Kidney epithelial cell (primary cell): Measurements from ENCODE around the gene NOM1. TPM values are rescaled to one million over a fixed set of nuclear protein-coding genes. Genes with fewer than 3 reads are reported as not detected.

Experiments
- DNase-seq: peaks from one replicate; pipeline ENCODE4 v3.0.0-alpha.2; 2010; ENCODE audit warnings: low read depth
- H3K27me3 ChIP-seq: 2 replicates; pipeline ENCODE4 v1.6.0; 2011; ENCODE audit warnings: low read length; ENCODE audit not compliant: control insufficient read depth, insufficient read depth
- H3K36me3 ChIP-seq: 2 replicates; pipeline ENCODE4 v1.5.1; 2011; ENCODE audit warnings: low read length; ENCODE audit not compliant: control insufficient read depth, insufficient read depth
- H3K4me3 ChIP-seq: 2 replicates; pipeline ENCODE4 v1.5.1; 2011; ENCODE audit warnings: low read depth, mild to moderate bottlenecking, control low read depth, low read length
- total RNA-seq: library from RNA; depleted of rRNA; stranded (reverse); fragments of >200 nt; gene quantifications from 2 replicates; pipeline ENCODE4 v1.2.3, GENCODE V29; 2015
- TF ChIP-seq, protein P1 (sequence below): IDR thresholded peaks from 2 replicates; pipeline ENCODE4 v1.5.1; 2011; ENCODE audit warnings: mild to moderate bottlenecking, moderate library complexity, low read length, control low read depth, inconsistent platforms; ENCODE audit not compliant: insufficient read depth, poor library complexity, severe bottlenecking

The NOM1 gene
- total RNA-seq, 1 donor from 2014 or later = 15.9 TPM

DNA sequence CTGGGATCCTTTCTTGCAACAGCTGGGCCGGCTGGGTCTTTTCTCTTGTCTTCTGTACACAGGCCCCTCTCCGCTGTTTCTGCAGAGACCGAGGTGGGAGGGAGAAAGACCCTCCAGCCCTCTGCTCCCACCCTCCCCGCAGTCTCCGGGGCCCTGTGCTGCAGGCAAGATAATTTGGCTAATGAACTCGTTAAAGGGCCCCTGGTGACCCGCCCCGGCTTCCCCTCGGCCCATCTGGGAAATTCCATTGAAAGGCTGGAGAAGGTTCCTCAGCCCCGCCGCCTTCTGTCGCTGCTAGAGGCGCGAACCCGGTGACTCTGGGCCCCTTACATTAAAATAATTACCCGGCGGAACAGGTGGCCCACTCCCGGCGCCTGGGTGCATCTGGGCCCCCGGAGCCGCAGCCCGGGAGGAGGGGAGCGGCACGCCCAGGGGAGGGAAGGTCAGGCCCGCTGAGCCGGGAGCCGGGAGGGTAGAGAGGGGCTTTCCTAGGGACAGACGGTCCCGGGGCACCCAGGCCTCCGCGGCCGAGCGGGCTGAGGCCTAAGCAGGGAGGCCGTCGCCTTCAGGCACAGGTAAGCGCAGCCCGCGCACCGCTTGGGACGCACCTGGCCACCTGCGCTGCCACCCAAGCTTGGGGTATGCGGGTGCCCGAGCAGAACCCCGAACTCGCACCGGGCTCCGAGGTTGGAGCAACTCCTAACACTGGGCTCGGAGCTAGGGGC, 68.3 kb downstream of the NOM1 start:
- no peak overlapping the region for H3K4me3 ChIP-seq
- peaks cover 100% of the 10 kb centered on the region for H3K27me3 ChIP-seq
- DNase-seq = no peak
- TF ChIP-seq, protein P1, sequence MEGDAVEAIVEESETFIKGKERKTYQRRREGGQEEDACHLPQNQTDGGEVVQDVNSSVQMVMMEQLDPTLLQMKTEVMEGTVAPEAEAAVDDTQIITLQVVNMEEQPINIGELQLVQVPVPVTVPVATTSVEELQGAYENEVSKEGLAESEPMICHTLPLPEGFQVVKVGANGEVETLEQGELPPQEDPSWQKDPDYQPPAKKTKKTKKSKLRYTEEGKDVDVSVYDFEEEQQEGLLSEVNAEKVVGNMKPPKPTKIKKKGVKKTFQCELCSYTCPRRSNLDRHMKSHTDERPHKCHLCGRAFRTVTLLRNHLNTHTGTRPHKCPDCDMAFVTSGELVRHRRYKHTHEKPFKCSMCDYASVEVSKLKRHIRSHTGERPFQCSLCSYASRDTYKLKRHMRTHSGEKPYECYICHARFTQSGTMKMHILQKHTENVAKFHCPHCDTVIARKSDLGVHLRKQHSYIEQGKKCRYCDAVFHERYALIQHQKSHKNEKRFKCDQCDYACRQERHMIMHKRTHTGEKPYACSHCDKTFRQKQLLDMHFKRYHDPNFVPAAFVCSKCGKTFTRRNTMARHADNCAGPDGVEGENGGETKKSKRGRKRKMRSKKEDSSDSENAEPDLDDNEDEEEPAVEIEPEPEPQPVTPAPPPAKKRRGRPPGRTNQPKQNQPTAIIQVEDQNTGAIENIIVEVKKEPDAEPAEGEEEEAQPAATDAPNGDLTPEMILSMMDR = no peak
- H3K36me3 ChIP-seq = no peaks in the 10 kb centered on the region

DNA sequence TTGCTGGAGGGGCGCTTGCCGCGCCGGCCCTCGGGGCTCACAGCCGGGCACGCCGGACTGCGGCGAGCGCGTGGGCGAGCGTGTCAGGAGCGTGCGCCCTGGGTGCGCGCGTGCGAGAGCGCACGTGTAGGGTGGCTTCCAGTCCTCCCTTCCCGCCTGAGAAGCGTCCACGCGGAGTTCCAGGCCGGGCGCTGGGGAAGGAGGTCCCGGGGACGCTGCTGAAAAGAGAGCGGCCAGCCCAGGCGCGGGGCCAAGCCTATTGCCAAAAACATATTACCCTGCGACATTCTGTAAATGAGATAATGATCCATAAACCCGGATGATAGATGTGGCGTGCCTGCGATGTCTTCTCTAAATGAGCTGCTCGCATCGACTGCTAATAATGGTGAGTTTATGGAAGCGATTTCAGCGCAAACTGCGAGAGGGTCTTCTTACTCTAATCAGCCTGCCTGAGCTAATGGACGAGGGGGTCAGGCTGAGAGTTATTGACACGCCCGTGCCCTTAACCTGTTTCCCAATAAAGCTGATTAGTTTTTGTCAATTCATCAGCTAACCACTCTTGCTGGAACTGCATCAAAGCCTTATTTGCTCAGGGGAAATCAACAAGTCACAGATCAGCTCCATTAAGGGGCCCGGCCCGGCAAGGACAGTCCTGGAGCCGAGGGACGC, 69.0 kb downstream of the NOM1 start:
- no peak for DNase-seq
- TF ChIP-seq, protein P1 = no peak
- no peak overlapping the region for H3K4me3 ChIP-seq
- peaks cover 100% of the 10 kb centered on the region for H3K27me3 ChIP-seq
- H3K36me3 ChIP-seq = no peaks in the 10 kb centered on the region

DNA sequence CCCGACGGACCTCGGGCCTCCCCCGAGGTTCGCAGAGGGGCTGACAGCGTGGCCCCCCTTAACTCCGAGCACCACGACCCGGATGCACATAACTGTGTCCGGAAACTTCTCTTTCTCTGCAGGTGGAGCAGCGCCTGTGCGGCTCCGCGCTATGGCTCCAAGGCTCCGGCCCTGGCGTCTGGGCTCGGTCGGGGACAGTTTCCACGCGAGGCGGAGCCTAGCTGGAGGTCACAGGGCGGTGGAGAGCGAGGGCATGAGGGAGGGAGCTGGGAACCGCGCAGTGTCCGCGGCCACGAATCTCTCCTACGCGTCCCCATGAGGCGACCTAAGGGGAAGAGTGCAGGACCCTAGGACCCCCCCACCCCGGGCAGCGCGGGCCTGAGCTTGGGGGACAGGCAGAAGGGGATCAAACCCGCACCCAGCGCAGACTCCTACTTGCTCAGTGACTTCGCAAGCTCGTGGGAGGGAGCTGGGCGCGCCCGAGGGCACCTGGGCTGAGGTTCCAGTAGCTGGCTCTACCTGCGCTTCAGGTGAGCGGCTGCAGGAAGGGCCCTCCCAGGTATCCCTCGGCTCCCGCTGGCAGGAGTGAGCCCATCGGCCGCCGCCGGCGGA, 69.6 kb downstream of the NOM1 start:
- no peak overlapping the region for H3K4me3 ChIP-seq
- DNase-seq = no peak
- H3K27me3 ChIP-seq = peaks cover 93% of the 10 kb centered on the region
- TF ChIP-seq, protein P1 = no peak
- H3K36me3 ChIP-seq = no peaks in the 10 kb centered on the region

DNA sequence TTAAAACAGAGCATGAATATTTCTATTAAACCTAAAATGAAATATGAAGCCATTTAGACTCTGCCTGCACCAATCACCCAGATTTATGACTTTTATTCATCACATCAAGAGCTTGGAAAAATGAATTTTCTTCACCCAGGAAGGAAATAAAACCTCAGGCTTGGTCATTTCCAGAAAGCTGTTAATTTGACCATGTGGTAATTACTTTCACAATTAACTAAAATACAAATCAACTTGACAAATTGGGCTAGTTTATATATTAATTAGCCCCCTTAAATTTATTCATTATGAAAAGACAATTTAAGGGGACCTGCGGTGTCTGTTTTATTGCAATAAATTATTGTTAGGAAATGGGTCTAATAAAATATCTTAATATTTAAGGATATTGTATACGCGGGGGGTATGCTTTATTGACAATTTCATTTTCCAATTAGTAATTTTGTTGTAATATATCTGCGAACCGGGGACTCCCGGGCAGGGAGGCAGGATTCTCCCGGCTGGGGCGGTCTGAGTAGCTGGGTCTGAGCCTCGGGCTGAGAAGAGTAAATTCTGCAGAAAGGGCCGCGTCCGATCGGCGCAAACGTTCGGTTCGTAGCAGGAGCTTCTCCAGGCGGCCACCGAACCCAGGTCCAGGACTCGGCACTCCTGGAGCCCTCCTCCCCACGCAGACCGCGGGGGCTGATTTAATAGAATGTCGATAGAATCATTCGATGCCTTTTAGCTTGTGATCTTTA, 70.4 kb downstream of the NOM1 start:
- Histone ChIP-seq H3K4me3 (no peak overlapping the region), H3K27me3 (peaks cover 88% of the 10 kb centered on the region), H3K36me3 (no peaks in the 10 kb centered on the region)
- TF ChIP-seq, protein P1 = no peak
- no peak for DNase-seq

DNA sequence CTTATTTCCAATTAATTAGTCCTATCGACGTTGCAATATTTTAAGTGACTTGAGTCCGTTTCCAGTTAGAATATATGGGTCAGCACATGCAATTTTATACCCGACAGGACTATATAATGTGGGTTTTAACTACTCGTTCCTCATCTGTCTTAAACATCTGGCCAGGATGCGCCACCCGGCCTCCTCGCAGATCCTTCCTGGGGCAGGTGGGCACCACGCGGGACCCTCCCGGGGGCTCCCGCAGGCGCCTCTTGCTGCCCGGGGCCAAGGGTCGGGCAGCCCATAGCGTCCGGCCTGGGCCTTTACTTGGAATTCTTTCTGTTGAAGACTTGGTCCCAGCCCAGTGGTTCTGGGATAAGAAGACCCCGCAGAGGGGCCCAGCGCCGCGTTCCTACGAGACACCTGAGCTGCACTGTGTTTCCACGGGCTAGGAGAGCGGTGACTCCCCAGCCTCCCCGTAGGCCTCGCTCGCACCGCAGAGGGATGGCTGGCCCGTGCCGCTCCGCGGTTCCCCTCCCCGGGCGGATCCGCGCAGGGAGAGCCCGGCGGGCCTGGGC, 71.1 kb downstream of the NOM1 start:
- no peak for DNase-seq
- TF ChIP-seq, protein P1 = no peak

More for the DNA sequence above, 71.1 kb downstream of the NOM1 start:
- peaks cover 85% of the 10 kb centered on the region for H3K27me3 ChIP-seq
- no peaks in the 10 kb centered on the region for H3K36me3 ChIP-seq
- H3K4me3 ChIP-seq = no peak overlapping the region
